RWPE2 (cell line): Measurements from ENCODE around the gene GPD1L.
A peak's percentile ranks its signal among the peaks of the same experiment; 100 is the strongest.
"Not testable (repeated sequence)": the region's sequence is repeated elsewhere in the genome, so short reads cannot be mapped to it uniquely, and the experiment has no call there.

Source experiments
- ATAC-seq: fragments of 200-7000 bp; cut with Tn5 transposase; 3 replicates; pipeline ENCODE4 v1.9.1; 2021; ENCODE audit warnings: low read depth
- DNase-seq: peaks from one replicate; pipeline ENCODE4 v3.0.0-alpha.2; 2020; ENCODE audit warnings: low spot score
- H3K27ac ChIP-seq: fragments of 450-650 bp; 2 replicates; pipeline ENCODE4 v1.5.1; 2017; ENCODE audit warnings: mild to moderate bottlenecking; ENCODE audit not compliant: poor library complexity, severe bottlenecking
- H3K27me3 ChIP-seq: fragments of 250-450 bp; sonication (Bioruptor Pico); 2 replicates; pipeline ENCODE4 v1.5.1; 2021; ENCODE audit warnings: mild to moderate bottlenecking, moderate library complexity; ENCODE audit not compliant: insufficient read depth, poor library complexity, severe bottlenecking
- H3K36me3 ChIP-seq: fragments of 250-450 bp; sonication (Bioruptor Pico); 2 replicates; pipeline ENCODE4 v1.5.1; 2020; ENCODE audit warnings: low read depth, mild to moderate bottlenecking, moderate library complexity
- H3K4me1 ChIP-seq: fragments of 250-450 bp; sonication (Bioruptor Pico); 2 replicates; pipeline ENCODE4 v1.5.1; 2021; ENCODE audit warnings: mild to moderate bottlenecking, moderate library complexity; ENCODE audit not compliant: insufficient read depth, poor library complexity, severe bottlenecking
- H3K4me3 ChIP-seq: fragments of 250-450 bp; sonication (Bioruptor Pico); 2 replicates; pipeline ENCODE4 v1.5.1; 2021; ENCODE audit warnings: mild to moderate bottlenecking, moderate library complexity; ENCODE audit not compliant: severe bottlenecking
- H3K9me3 ChIP-seq: fragments of 250-450 bp; sonication (Bioruptor Pico); 2 replicates; pipeline ENCODE4 v1.5.1; 2021; ENCODE audit warnings: mild to moderate bottlenecking, moderate library complexity; ENCODE audit not compliant: severe bottlenecking
- CTCF ChIP-seq: fragments of 450-650 bp; IDR thresholded peaks from one replicate; pipeline ENCODE4 v1.5.1; 2017; ENCODE audit warnings: mild to moderate bottlenecking, moderate library complexity; ENCODE audit not compliant: poor library complexity, severe bottlenecking

GPD1L gene

GRCh38 chr3:32104492-32104891 is 1.9 kb upstream of the GPD1L start:
- Histone ChIP-seq H3K27me3 (no peaks in the 10 kb centered on the region), H3K36me3 (no peaks in the 10 kb centered on the region), H3K4me3 (no peak overlapping the region), H3K4me1 (peaks cover 7% of the 10 kb centered on the region), H3K27ac (no peak overlapping the region), H3K9me3 (no peaks in the 10 kb centered on the region)
- no peak for TF ChIP-seq CTCF
- no peak for DNase-seq
- ATAC-seq: no peak

- no peaks in the 10 kb centered on the region for H3K9me3 ChIP-seq
- H3K36me3 ChIP-seq: no peaks in the 10 kb centered on the region
- DNase-seq: no peak
- no peaks in the 10 kb centered on the region for H3K27me3 ChIP-seq
- H3K4me1 ChIP-seq: peaks cover 7% of the 10 kb centered on the region
- no peak for ATAC-seq
- no peak overlapping the region for H3K4me3 ChIP-seq
- H3K27ac ChIP-seq: no peak overlapping the region
- no peak for TF ChIP-seq CTCF
Measured at GRCh38 chr3:32105291-32106131, 909 bp upstream of the GPD1L start.

- DNase-seq (no peak), ATAC-seq (peak; percentile 37)
- H3K4me1 ChIP-seq: peaks cover 7% of the 10 kb centered on the region
- H3K27me3 ChIP-seq: no peaks in the 10 kb centered on the region
- H3K36me3 ChIP-seq: no peaks in the 10 kb centered on the region
- TF ChIP-seq CTCF: no peak
- no peaks in the 10 kb centered on the region for H3K9me3 ChIP-seq
- no peak overlapping the region for H3K27ac ChIP-seq
- peak overlapping the region; percentile 48 for H3K4me3 ChIP-seq
Measured at GRCh38 chr3:32106929-32107362, 526 bp downstream of the GPD1L start.

- DNase-seq, H3K27me3 ChIP-seq, H3K27ac ChIP-seq, H3K9me3 ChIP-seq, H3K36me3 ChIP-seq, H3K4me3 ChIP-seq, H3K4me1 ChIP-seq, ATAC-seq: not testable (repeated sequence)
Measured at GRCh38 chr3:32108224-32108623, 1.8 kb downstream of the GPD1L start.

GRCh38 chr3:32109256-32109655 is 2.8 kb downstream of the GPD1L start:
- no peak for ATAC-seq
- no peaks in the 10 kb centered on the region for H3K36me3 ChIP-seq
- no peaks in the 10 kb centered on the region for H3K27me3 ChIP-seq
- H3K9me3 ChIP-seq: no peaks in the 10 kb centered on the region
- H3K4me3 ChIP-seq: no peak overlapping the region
- no peak for TF ChIP-seq CTCF
- no peak overlapping the region for H3K27ac ChIP-seq
- peaks cover 7% of the 10 kb centered on the region for H3K4me1 ChIP-seq
- no peak for DNase-seq
